Measurements from ENCODE around the gene GALNT9.

GALNT9 gene

GRCh38 chr12:132353811-132354210 is 24.4 kb upstream of the GALNT9 start:
- no peak for TF ChIP-seq CTCF (IDR thresholded peaks at IDR 0.05; ENCODE audit: low read depth, low read length, missing control alignments)
- H3K4me3 ChIP-seq (ENCODE audit: low read depth, low read length) = no peak overlapping the region
- DNase-seq (ENCODE audit: low read depth) = no peak
- in situ Hi-C loops (cut with HindIII; ENCODE audit: low sequenced_read_pairs) = no loop called here

- no peak for TF ChIP-seq CTCF (IDR thresholded peaks at IDR 0.05; ENCODE audit: low read depth, low read length, missing control alignments)
- no peak overlapping the region for H3K4me3 ChIP-seq (ENCODE audit: low read depth, low read length)
- no peak for DNase-seq (ENCODE audit: low read depth)
- in situ Hi-C loops (cut with HindIII; ENCODE audit: low sequenced_read_pairs) = no loop called here
Observed at GRCh38 chr12:132352896-132353800, 23.8 kb upstream of the GALNT9 start.

- no peak for TF ChIP-seq CTCF (IDR thresholded peaks at IDR 0.05; ENCODE audit: low read depth, low read length, missing control alignments)
- no peak for DNase-seq (ENCODE audit: low read depth)
- H3K4me3 ChIP-seq (ENCODE audit: low read depth, low read length) = no peak overlapping the region
- in situ Hi-C loops (cut with HindIII; ENCODE audit: low sequenced_read_pairs) = no loop called here
Observed at GRCh38 chr12:132351751-132352495, 22.5 kb upstream of the GALNT9 start.

- TF ChIP-seq CTCF (IDR thresholded peaks at IDR 0.05; ENCODE audit: low read depth, low read length, missing control alignments) = no peak
- no peak overlapping the region for H3K4me3 ChIP-seq (ENCODE audit: low read depth, low read length)
- in situ Hi-C loops (cut with HindIII; ENCODE audit: low sequenced_read_pairs) = no loop called here
- DNase-seq (ENCODE audit: low read depth) = no peak
Observed at GRCh38 chr12:132349501-132350131, 20.2 kb upstream of the GALNT9 start.

GRCh38 chr12:132348176-132348575 is 18.8 kb upstream of the GALNT9 start:
- H3K4me3 ChIP-seq (ENCODE audit: low read depth, low read length) = no peak overlapping the region
- in situ Hi-C loops (cut with HindIII; ENCODE audit: low sequenced_read_pairs) = no loop called here
- no peak for DNase-seq (ENCODE audit: low read depth)
- TF ChIP-seq CTCF (IDR thresholded peaks at IDR 0.05; ENCODE audit: low read depth, low read length, missing control alignments) = no peak

GRCh38 chr12:132347176-132347855 is 17.9 kb upstream of the GALNT9 start:
- no peak for DNase-seq (ENCODE audit: low read depth)
- no peak for TF ChIP-seq CTCF (IDR thresholded peaks at IDR 0.05; ENCODE audit: low read depth, low read length, missing control alignments)
- no peak overlapping the region for H3K4me3 ChIP-seq (ENCODE audit: low read depth, low read length)
- in situ Hi-C loops (cut with HindIII; ENCODE audit: low sequenced_read_pairs) = no loop called here
